ENCODE results near the gene DEFB126.

Gene DEFB126

GRCh38 chr20:137668-138490 lies 4.5 kb upstream of the DEFB126 start:
- TF ChIP-seq CTCF (IDR thresholded peaks at IDR 0.05) = peak; percentile 59

DNA sequence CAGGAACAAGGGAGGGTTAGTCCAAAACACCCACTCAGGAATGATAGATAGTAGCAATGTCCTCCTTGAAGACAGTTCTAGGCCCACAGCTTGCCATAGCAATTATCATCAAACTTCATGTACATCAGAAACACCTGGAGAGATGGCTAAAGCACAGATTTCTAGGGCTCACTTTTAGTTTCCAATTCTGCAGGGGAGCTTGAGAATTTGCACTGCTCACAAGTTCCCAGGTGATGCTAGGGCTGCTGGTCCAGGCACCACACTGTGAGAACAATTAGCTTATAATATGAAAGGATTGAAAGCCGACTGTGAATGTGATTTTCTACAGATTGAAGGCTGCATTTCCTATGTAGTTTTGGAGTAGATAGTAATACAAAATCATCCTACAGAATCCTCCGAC lies 3.5 kb downstream of the DEFB126 start:
- no peak for TF ChIP-seq CTCF (IDR thresholded peaks at IDR 0.05)

DNA sequence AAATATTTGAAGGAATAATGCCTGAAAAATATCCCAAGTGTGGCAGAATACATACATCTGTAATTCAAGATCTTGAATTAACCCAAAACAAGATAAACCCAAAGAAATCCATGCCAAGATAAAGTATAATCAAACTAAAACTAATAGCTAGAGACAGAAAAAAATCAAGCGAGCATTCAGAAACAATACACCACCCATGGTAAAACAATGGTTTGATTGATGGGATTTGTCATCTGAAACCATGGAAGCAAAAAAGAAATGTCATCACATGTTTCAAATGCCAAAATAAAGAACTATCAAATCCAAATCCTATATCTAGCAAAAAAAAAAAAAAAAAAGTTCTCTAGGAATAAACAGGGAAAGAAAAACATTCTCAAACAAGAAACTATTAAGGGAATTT lies 9.7 kb downstream of the DEFB126 start:
- TF ChIP-seq CTCF (IDR thresholded peaks at IDR 0.05) = no peak

- TF ChIP-seq CTCF (IDR thresholded peaks at IDR 0.05) = no peak
Observed at GRCh38 chr20:157154-157553, 14.8 kb downstream of the DEFB126 start, which contains the start of gene DEFB127. TSS of gene DEFB127 (plus strand) at chr20:157454. CDS start at chr20:157545, 91 bp downstream.

GRCh38 chr20:164618-165017 lies 22.2 kb downstream of the DEFB126 start:
- TF ChIP-seq CTCF (IDR thresholded peaks at IDR 0.05) = no peak

DNA sequence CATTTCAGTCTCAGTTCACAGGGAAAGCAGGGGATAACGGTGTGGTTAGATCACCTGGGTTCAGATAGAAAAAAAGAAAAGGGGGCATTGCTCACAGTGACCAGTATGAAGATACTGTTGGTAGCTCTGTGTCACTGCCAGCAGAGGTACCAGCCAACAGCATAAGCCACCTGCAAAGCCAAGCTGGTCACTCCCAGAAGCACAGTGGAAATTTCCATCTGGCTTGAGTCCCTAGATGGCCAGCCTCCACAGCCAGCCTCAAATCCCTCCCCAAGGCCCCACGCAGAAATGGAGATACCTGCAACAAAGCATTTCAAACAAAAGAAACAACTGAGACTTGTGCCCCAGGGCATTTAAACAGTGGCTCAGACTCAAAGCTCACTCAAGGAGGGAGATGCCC lies 26.5 kb downstream of the DEFB126 start:
- TF ChIP-seq CTCF (IDR thresholded peaks at IDR 0.05) = no peak

DNA sequence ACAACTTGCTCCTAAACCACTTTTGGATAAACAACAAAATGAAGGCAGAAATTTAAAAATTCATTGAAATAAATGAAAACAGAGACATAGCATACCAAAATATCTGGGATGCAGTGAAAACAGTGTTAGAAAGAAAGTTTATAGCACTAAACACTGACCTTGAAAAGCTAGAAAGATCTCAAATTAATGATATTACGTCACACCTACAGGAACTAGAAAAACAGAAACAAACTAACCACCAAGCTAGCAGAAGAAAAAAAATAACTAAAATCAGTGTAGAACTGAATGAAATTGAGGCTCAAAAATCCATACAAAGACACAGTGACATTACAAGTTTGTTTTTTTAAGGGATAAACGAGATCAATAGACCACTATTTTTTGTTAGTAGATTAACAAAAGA lies 41.9 kb downstream of the DEFB126 start:
- no peak for TF ChIP-seq CTCF (IDR thresholded peaks at IDR 0.05)
